Mesendoderm (in vitro differentiated cells): ENCODE measurements around the gene PIEZO2.

Source experiments
- DNase-seq: peaks from one replicate; pipeline ENCODE4 v3.0.0; 2013
- H2AK5ac ChIP-seq: 2 replicates; pipeline ENCODE4 v1.6.1; 2013; ENCODE audit warnings: low read length, inconsistent platforms
- H2BK120ac ChIP-seq: 2 replicates; pipeline ENCODE4 v1.6.1; 2013; ENCODE audit warnings: low read depth, mild to moderate bottlenecking, low read length, moderate library complexity, mixed read lengths
- H2BK15ac ChIP-seq: replicated peaks from 2 replicates; pipeline ENCODE4 v1.6.1; 2013; ENCODE audit warnings: low read depth, mild to moderate bottlenecking, moderate library complexity
- H2BK5ac ChIP-seq: 2 replicates; pipeline ENCODE4 v1.6.1; 2013; ENCODE audit warnings: low read length, inconsistent platforms
- H3K18ac ChIP-seq: 2 replicates; pipeline ENCODE4 v1.6.1; 2013; ENCODE audit warnings: mild to moderate bottlenecking, low read length, mixed read lengths
- H3K23ac ChIP-seq: one replicate; pipeline ENCODE4 v1.6.1; 2013; ENCODE audit warnings: low read length
- H3K27ac ChIP-seq: 2 replicates; pipeline ENCODE4 v1.5.1; 2013; ENCODE audit warnings: low read depth, mild to moderate bottlenecking, inconsistent platforms, low read length, moderate library complexity
- H3K27me3 ChIP-seq: 2 replicates; pipeline ENCODE4 v1.6.1; 2013; ENCODE audit warnings: low read length, control low read depth, mild to moderate bottlenecking, inconsistent platforms; ENCODE audit not compliant: insufficient read depth, poor library complexity
- H3K36me3 ChIP-seq: 2 replicates; pipeline ENCODE4 v1.6.1; 2013; ENCODE audit warnings: low read length, inconsistent platforms; ENCODE audit not compliant: control insufficient read depth, insufficient read depth
- H3K4ac ChIP-seq: one replicate; pipeline ENCODE4 v1.6.1; 2013; ENCODE audit warnings: low read depth, mild to moderate bottlenecking, low read length, moderate library complexity
- H3K4me1 ChIP-seq: 2 replicates; pipeline ENCODE4 v1.6.1; 2013; ENCODE audit warnings: low read depth, low read length, inconsistent platforms; ENCODE audit not compliant: control insufficient read depth
- H3K4me2 ChIP-seq: 2 replicates; pipeline ENCODE4 v1.6.1; 2013; ENCODE audit warnings: low read length
- H3K4me3 ChIP-seq: 2 replicates; pipeline ENCODE4 v1.5.1; 2013; ENCODE audit warnings: mild to moderate bottlenecking, low read length
- H3K56ac ChIP-seq: one replicate; pipeline ENCODE4 v1.6.1; 2013; ENCODE audit warnings: low read length
- H3K79me1 ChIP-seq: 2 replicates; pipeline ENCODE4 v1.6.1; 2013; ENCODE audit warnings: low read length, inconsistent platforms
- H3K79me2 ChIP-seq: 2 replicates; pipeline ENCODE4 v1.6.1; 2013; ENCODE audit warnings: mild to moderate bottlenecking, low read length; ENCODE audit not compliant: control insufficient read depth, insufficient read depth
- H3K9ac ChIP-seq: 2 replicates; pipeline ENCODE4 v1.6.1; 2013; ENCODE audit warnings: low read length, inconsistent platforms
- H4K5ac ChIP-seq: one replicate; pipeline ENCODE4 v1.6.1; 2013; ENCODE audit warnings: low read length
- H4K8ac ChIP-seq: one replicate; pipeline ENCODE4 v1.6.1; 2013; ENCODE audit warnings: low read depth, mild to moderate bottlenecking, control low read depth, low read length, moderate library complexity
- WGBS: extraction: QIAGEN DNeasy Blood & Tissue Kit; methylation state at CpG from one replicate; pipeline ENCODE4 v1.1.7; 2013; ENCODE audit warnings: low lambda C conversion rate, missing lambda C conversion rate; ENCODE audit not compliant: insufficient coverage; ENCODE audit errors: extremely low coverage; 5-methylcytosine and 5-hydroxymethylcytosine counted together

Gene PIEZO2

DNA sequence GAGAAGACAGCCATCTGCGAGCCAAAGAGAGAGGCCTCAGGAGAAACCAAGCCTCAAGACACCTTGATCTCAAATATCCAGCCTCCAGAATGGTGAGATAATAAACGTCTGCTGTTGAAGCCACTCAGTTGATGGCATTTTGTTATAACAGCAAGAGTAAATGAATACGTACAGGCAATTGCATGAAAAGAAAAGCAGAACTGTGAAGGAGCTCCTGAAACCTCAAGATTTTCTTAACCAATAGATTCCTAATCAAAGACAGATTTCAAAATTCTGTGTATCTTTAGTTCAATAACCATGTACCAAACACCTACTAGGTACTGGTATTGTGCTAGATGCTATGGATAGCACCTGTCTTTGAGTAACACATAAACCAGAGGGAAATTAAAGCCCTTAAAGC, 139.5 kb downstream of the PIEZO2 start:
- H3K56ac ChIP-seq: no peak overlapping the region
- H3K4me2 ChIP-seq: no peak overlapping the region
- no peak overlapping the region for H2AK5ac ChIP-seq
- no peak overlapping the region for H3K4ac ChIP-seq
- no peak overlapping the region for H3K4me3 ChIP-seq
- H2BK5ac ChIP-seq: no peak overlapping the region
- H3K36me3 ChIP-seq: no peaks in the 10 kb centered on the region
- H3K18ac ChIP-seq: no peak overlapping the region
- H2BK120ac ChIP-seq: no peak overlapping the region
- no peaks in the 10 kb centered on the region for H3K79me2 ChIP-seq
- H3K27me3 ChIP-seq: no peaks in the 10 kb centered on the region
- H3K4me1 ChIP-seq: no peaks in the 10 kb centered on the region
- H3K27ac ChIP-seq: no peak overlapping the region
- no peak for DNase-seq
- no CpG with 5 or more reads among the region's 3 CpGs for WGBS
- H2BK15ac ChIP-seq: no peak overlapping the region
- H3K9ac ChIP-seq: no peak overlapping the region
- no peak overlapping the region for H4K8ac ChIP-seq
- H3K23ac ChIP-seq: no peak overlapping the region
- H3K79me1 ChIP-seq: no peaks in the 10 kb centered on the region
- no peak overlapping the region for H4K5ac ChIP-seq

DNA sequence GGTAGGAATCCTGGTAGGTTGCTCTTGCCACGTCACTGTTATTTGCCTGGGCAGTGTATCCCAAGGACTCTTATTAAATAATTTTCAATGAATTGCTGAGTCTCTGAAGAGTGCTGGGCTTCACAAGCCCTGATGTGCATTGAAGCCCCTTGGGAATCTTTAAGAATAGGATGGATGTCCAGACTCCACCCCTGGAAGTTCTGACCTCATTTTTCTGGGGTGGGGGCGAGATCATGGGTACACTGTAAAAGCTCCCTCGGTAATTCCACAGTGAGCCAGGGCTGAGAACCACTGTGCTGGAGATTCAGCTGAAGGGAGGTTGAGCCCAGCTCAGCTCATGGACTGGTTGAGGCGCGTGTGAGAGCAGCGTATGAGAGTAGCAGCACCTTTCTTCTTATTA, 140.2 kb downstream of the PIEZO2 start:
- Histone ChIP-seq H4K5ac (no peak overlapping the region), H2BK5ac (no peak overlapping the region), H3K9ac (no peak overlapping the region), H3K4me3 (no peak overlapping the region), H3K4me2 (no peak overlapping the region), H3K18ac (no peak overlapping the region), H2BK15ac (no peak overlapping the region), H3K27ac (no peak overlapping the region), H3K79me1 (no peaks in the 10 kb centered on the region), H3K4me1 (no peaks in the 10 kb centered on the region), H3K27me3 (no peaks in the 10 kb centered on the region), H4K8ac (no peak overlapping the region), H2AK5ac (no peak overlapping the region), H2BK120ac (no peak overlapping the region), H3K56ac (no peak overlapping the region), H3K23ac (no peak overlapping the region), H3K4ac (no peak overlapping the region), H3K79me2 (no peaks in the 10 kb centered on the region), H3K36me3 (no peaks in the 10 kb centered on the region)
- no CpG with 5 or more reads among the region's 6 CpGs for WGBS
- DNase-seq: no peak

- H2BK15ac ChIP-seq: no peak overlapping the region
- H3K9ac ChIP-seq: no peak overlapping the region
- no peak overlapping the region for H3K4me3 ChIP-seq
- no peak overlapping the region for H3K27ac ChIP-seq
- H3K36me3 ChIP-seq: no peaks in the 10 kb centered on the region
- no peak overlapping the region for H3K56ac ChIP-seq
- H3K27me3 ChIP-seq: no peaks in the 10 kb centered on the region
- no peaks in the 10 kb centered on the region for H3K4me1 ChIP-seq
- DNase-seq: no peak
- no peaks in the 10 kb centered on the region for H3K79me2 ChIP-seq
- no peak overlapping the region for H4K5ac ChIP-seq
- no peak overlapping the region for H3K4ac ChIP-seq
- H3K18ac ChIP-seq: no peak overlapping the region
- no peak overlapping the region for H3K23ac ChIP-seq
- H3K4me2 ChIP-seq: no peak overlapping the region
- no peak overlapping the region for H4K8ac ChIP-seq
- no peak overlapping the region for H2AK5ac ChIP-seq
- H2BK120ac ChIP-seq: no peak overlapping the region
- no CpG with 5 or more reads among the region's 3 CpGs for WGBS
- no peaks in the 10 kb centered on the region for H3K79me1 ChIP-seq
- no peak overlapping the region for H2BK5ac ChIP-seq
These were observed 140.9 kb downstream of the PIEZO2 start for GRCh38 chr18:11008505-11008904.

GRCh38 chr18:11005528-11005927, 143.8 kb downstream of the PIEZO2 start:
- DNase-seq: peak; percentile 71
- WGBS: no CpG with 5 or more reads among the region's 5 CpGs
- no peak overlapping the region for H2AK5ac ChIP-seq

GRCh38 chr18:11004951-11005350, 144.4 kb downstream of the PIEZO2 start:
- H3K4me1 ChIP-seq: no peaks in the 10 kb centered on the region
- no peak overlapping the region for H2AK5ac ChIP-seq
- no peak overlapping the region for H3K9ac ChIP-seq
- H3K79me2 ChIP-seq: no peaks in the 10 kb centered on the region
- H4K8ac ChIP-seq: no peak overlapping the region
- no peak overlapping the region for H3K27ac ChIP-seq
- no peak overlapping the region for H3K18ac ChIP-seq
- no peak overlapping the region for H3K4me2 ChIP-seq
- H2BK15ac ChIP-seq: no peak overlapping the region
- H3K36me3 ChIP-seq: no peaks in the 10 kb centered on the region
- H4K5ac ChIP-seq: no peak overlapping the region
- H3K79me1 ChIP-seq: no peaks in the 10 kb centered on the region
- no peak overlapping the region for H3K23ac ChIP-seq
- H3K27me3 ChIP-seq: no peaks in the 10 kb centered on the region
- H3K4me3 ChIP-seq: no peak overlapping the region
- H2BK5ac ChIP-seq: no peak overlapping the region
- H3K56ac ChIP-seq: no peak overlapping the region
- no peak overlapping the region for H3K4ac ChIP-seq
- no peak overlapping the region for H2BK120ac ChIP-seq
- DNase-seq: no peak

More at GRCh38 chr18:11005528-11005927, 143.8 kb downstream of the PIEZO2 start:
- Histone ChIP-seq H3K4me2 (no peak overlapping the region), H3K79me1 (no peaks in the 10 kb centered on the region), H4K5ac (no peak overlapping the region), H3K4me1 (no peaks in the 10 kb centered on the region), H3K36me3 (no peaks in the 10 kb centered on the region), H3K18ac (no peak overlapping the region), H3K23ac (no peak overlapping the region), H3K4me3 (no peak overlapping the region), H2BK120ac (no peak overlapping the region), H2BK15ac (no peak overlapping the region), H3K4ac (no peak overlapping the region), H2BK5ac (no peak overlapping the region), H3K27ac (no peak overlapping the region), H4K8ac (no peak overlapping the region), H3K27me3 (no peaks in the 10 kb centered on the region), H3K56ac (no peak overlapping the region), H3K79me2 (no peaks in the 10 kb centered on the region), H3K9ac (no peak overlapping the region)

GRCh38 chr18:11004294-11004693, 145.1 kb downstream of the PIEZO2 start:
- Histone ChIP-seq H3K27me3 (no peaks in the 10 kb centered on the region), H3K4me1 (no peaks in the 10 kb centered on the region), H2BK120ac (no peak overlapping the region), H3K79me2 (no peaks in the 10 kb centered on the region), H2AK5ac (no peak overlapping the region), H3K36me3 (no peaks in the 10 kb centered on the region), H3K9ac (no peak overlapping the region), H3K79me1 (no peaks in the 10 kb centered on the region), H3K4me3 (no peak overlapping the region), H3K4ac (no peak overlapping the region), H2BK15ac (no peak overlapping the region), H3K27ac (no peak overlapping the region), H4K8ac (no peak overlapping the region), H3K4me2 (no peak overlapping the region), H4K5ac (no peak overlapping the region), H3K56ac (no peak overlapping the region), H3K18ac (no peak overlapping the region), H3K23ac (no peak overlapping the region), H2BK5ac (no peak overlapping the region)
- no CpG with 5 or more reads among the region's 4 CpGs for WGBS
- DNase-seq: no peak
